Measurements from ENCODE around the gene ZNF513.

DNA sequence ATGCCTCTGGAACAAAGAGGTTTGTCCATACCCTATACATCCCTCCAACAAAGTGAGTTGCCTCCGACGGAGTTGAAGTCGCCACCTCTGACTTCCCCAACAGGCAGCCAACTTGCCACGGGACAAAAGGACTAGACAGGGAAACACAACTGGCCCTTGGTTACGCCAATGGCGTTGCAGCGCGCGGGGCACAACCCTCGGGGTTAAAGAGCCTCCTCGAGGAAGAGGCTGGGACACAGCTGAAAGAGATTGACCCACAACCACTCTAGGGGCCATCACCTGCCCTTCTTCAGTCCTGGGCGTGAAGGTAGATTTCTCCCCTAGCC, 24.5 kb downstream of the ZNF513 start:
- TF ChIP-seq, protein P1, sequence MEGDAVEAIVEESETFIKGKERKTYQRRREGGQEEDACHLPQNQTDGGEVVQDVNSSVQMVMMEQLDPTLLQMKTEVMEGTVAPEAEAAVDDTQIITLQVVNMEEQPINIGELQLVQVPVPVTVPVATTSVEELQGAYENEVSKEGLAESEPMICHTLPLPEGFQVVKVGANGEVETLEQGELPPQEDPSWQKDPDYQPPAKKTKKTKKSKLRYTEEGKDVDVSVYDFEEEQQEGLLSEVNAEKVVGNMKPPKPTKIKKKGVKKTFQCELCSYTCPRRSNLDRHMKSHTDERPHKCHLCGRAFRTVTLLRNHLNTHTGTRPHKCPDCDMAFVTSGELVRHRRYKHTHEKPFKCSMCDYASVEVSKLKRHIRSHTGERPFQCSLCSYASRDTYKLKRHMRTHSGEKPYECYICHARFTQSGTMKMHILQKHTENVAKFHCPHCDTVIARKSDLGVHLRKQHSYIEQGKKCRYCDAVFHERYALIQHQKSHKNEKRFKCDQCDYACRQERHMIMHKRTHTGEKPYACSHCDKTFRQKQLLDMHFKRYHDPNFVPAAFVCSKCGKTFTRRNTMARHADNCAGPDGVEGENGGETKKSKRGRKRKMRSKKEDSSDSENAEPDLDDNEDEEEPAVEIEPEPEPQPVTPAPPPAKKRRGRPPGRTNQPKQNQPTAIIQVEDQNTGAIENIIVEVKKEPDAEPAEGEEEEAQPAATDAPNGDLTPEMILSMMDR (optimal IDR thresholded peaks at IDR 0.05 in 1 of 3, IDR thresholded peaks at IDR 0.05 in 1 of 3, conservative IDR thresholded peaks at IDR 0.05 in 1 of 3; ENCODE audit: extremely low read depth in 1 of 3, insufficient read depth in 2 of 3, low read length in 3 of 3): no peak
- TF ChIP-seq EZH2 (IDR thresholded peaks at IDR 0.05; ENCODE audit: low read length): no peak

Data from keratinocyte (primary cell).